Measurements from ENCODE around the gene ELF5.

ELF5 gene

GRCh38 chr11:34459507-34460162 is 54.0 kb downstream of the ELF5 start:
- H3K27ac ChIP-seq = no peak overlapping the region
- DNase-seq (ENCODE audit: low read depth, low spot score) = no peak

DNA sequence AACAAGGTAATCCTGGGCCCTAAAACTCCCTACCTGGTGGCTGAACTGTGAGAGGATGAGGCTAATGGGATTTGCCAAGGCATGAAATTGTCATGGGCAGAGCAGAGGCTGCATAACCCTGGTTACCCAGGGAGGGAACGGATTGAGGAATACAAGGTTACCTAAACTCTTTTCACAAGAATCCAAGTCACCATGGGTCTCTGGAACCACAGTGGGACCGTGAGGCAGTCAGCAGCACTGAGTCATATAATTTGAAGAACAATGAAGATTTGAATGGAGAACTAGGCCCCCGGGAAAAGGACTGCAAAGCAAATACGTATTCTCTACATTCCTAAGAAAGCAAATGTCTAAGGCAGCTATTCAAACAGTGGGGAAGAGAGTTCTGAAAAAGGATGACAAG is 55.1 kb downstream of the ELF5 start:
- DNase-seq (ENCODE audit: low read depth, low spot score) = no peak
- no peak overlapping the region for H3K27ac ChIP-seq

DNA sequence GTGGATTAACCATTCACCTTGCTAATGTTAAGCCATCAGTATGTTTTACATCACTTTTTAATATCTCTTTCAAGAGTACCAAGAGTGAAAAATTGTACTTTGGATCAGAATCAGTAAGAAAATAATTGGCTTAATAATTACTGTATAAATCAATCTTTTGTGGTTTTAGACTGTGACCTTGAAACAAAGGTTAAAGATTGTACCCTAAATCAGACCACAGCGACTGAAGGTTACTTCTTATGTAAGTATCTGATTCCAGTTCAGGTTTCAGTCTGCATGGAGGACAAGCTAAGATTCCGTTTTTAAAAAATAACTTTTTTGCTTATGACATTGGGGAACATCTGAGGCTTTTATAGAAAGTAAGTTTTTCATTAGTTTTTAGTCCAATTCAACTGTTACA is 56.0 kb downstream of the ELF5 start:
- H3K27ac ChIP-seq = no peak overlapping the region
- DNase-seq (ENCODE audit: low read depth, low spot score) = no peak

DNA sequence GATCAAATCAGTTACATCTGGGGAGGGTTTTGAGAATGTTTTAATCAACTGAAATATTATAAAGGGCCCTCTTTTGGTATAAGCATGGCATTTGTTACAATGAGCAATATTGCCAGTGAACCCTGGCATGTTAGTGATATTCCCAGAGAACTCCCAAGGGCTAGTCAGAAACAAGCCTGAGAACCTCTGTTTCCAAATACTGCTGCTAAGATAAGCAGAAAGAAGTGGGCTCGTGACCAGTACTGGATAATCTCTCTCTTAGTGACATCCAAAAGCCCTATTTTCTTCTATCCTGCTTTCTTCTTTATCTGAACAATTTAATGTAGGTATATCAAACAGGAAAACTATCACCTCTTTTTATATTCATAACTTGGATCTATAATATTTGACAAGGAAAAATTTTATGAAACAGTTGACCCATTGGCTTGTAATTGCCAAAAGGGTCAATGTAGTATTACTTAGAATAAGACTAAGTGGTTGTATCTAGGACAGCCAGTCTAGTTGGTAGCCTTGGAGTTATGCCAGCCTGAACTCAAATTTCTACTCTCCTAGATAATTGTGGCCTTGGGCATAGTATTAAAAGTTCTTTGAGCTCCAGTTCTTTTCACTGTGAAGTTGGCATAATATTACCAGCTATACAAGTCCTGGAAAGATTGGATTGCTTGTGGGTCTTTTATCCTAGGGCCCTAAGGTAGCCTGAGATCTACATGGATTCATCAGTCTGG is 59.1 kb downstream of the ELF5 start:
- H3K27ac ChIP-seq = no peak overlapping the region
- no peak for DNase-seq (ENCODE audit: low read depth, low spot score)

GRCh38 chr11:34451053-34451452 is 62.5 kb downstream of the ELF5 start:
- H3K27ac ChIP-seq = no peak overlapping the region

GRCh38 chr11:34449013-34449412 is 64.6 kb downstream of the ELF5 start:
- H3K27ac ChIP-seq = no peak overlapping the region
- DNase-seq (ENCODE audit: low read depth, low spot score) = no peak

More at GRCh38 chr11:34451053-34451452, 62.5 kb downstream of the ELF5 start:
- no peak for DNase-seq (ENCODE audit: low read depth, low spot score)

GRCh38 chr11:34448223-34448994 is 65.2 kb downstream of the ELF5 start:
- DNase-seq (ENCODE audit: low read depth, low spot score) = no peak
- no peak overlapping the region for H3K27ac ChIP-seq

DNA sequence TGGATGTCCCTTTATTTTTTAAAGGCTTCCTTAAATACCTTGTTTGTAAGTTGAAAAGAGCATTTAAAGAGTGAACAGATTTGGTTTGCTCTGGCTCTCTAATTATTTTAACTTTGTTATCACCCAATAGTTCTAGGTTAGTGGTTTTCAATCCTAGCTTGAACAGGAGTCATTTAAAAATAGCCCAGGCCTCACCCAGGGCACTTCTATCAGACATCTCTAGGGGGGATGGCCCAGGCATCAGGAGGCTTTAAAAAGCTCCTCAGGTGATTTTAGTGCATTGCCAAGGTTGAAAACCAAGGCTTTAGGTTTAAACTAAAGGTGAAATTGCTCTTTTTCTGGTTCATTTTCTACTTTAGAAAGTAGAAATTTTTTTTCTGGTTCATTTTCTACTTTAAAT is 66.5 kb downstream of the ELF5 start:
- no peak overlapping the region for H3K27ac ChIP-seq
- DNase-seq (ENCODE audit: low read depth, low spot score) = no peak

DNA sequence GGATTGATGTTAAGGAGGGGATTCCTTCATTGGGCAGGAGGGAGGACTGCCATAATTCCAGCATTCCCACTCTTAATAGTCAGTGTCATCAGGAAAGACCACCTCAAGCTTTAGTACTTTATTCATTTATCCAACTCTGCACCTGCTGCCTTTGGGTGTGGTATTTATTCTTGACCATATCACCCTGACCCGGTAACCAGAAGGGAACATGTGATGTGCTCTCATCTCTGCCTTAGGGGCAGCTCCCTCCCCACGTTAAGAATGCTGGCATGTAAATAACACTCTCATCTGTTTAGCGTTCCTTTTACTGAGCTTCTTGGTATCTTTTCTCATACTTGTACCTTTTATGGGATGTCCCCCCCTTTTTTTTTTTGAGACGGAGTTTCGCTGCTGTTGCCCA is 67.2 kb downstream of the ELF5 start:
- DNase-seq (ENCODE audit: low read depth, low spot score) = no peak

DNA sequence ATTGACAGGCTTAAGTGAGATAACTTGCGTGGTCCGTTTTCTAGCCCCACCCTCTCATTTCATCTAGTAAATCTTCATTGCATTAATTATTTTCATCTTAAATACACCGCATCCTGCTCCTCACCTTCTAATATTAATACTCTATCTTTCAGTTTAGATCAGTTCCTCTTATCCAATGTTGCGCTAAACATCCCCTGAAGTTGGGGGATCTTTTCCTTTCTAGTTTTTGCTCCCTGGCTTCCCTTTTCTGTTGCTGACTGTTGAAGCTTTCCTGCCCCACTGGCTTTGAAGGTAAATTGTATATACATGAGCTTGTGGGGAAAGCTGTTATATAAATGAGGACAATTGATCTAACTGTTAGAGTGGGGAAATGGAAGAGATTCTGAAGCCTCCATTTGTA is 67.6 kb downstream of the ELF5 start:
- no peak overlapping the region for H3K27ac ChIP-seq
- no peak for DNase-seq (ENCODE audit: low read depth, low spot score)

More for the DNA sequence above, 67.2 kb downstream of the ELF5 start:
- no peak overlapping the region for H3K27ac ChIP-seq

GRCh38 chr11:34444428-34444827 is 69.2 kb downstream of the ELF5 start:
- no peak for DNase-seq (ENCODE audit: low read depth, low spot score)
- no peak overlapping the region for H3K27ac ChIP-seq

- H3K27ac ChIP-seq = no peak overlapping the region
These were observed 70.5 kb downstream of the ELF5 start for GRCh38 chr11:34443136-34443535.

GRCh38 chr11:34441814-34442213 is 71.8 kb downstream of the ELF5 start:
- DNase-seq (ENCODE audit: low read depth, low spot score) = no peak
- H3K27ac ChIP-seq = no peak overlapping the region

More at GRCh38 chr11:34443136-34443535, 70.5 kb downstream of the ELF5 start:
- DNase-seq (ENCODE audit: low read depth, low spot score) = no peak

GRCh38 chr11:34439610-34440198 is 73.9 kb downstream of the ELF5 start:
- no peak overlapping the region for H3K27ac ChIP-seq
- no peak for DNase-seq (ENCODE audit: low read depth, low spot score)

- DNase-seq (ENCODE audit: low read depth, low spot score) = peak; percentile 85
These were observed 74.8 kb downstream of the ELF5 start, which contains the start of gene CAT for GRCh38 chr11:34438529-34439507. TSS of gene CAT (plus strand) at chr11:34438934. CDS start at chr11:34439014, 80 bp downstream.

GRCh38 chr11:34437224-34438125 is 76.1 kb downstream of the ELF5 start:
- DNase-seq (ENCODE audit: low read depth, low spot score) = no peak
- no peak overlapping the region for H3K27ac ChIP-seq

More at GRCh38 chr11:34438529-34439507, 74.8 kb downstream of the ELF5 start, which contains the start of gene CAT:
- peak within 1 kb of the TSS; percentile 52 for H3K27ac ChIP-seq

GRCh38 chr11:34433899-34434298 is 79.7 kb downstream of the ELF5 start:
- H3K27ac ChIP-seq = peak overlapping the region; percentile 13
- no peak for DNase-seq (ENCODE audit: low read depth, low spot score)

GRCh38 chr11:34432822-34433221 is 80.8 kb downstream of the ELF5 start:
- H3K27ac ChIP-seq = no peak overlapping the region
- DNase-seq (ENCODE audit: low read depth, low spot score) = no peak

Measured in epithelial cell of prostate (primary cell).